Psoas muscle (tissue), 8 donors: ENCODE results near the gene AMZ1. TPM values are rescaled to one million over a fixed set of nuclear protein-coding genes. Genes with fewer than 3 reads are reported as not detected.

Experiments used
- ATAC-seq, 4 donors: fragments of 200-7000 bp; cut with Tn5 transposase; one replicate each; pipeline ENCODE4 v1.9.1; 2020; ENCODE audit warnings: moderate library complexity in 3 of 4, mild to moderate bottlenecking in 2 of 4
- DNase-seq, 2 donors: peaks; one replicate each; pipeline ENCODE4 v3.0.0-alpha.2; 2020
- H3K27ac ChIP-seq: fragments of 200-600 bp; one replicate; pipeline ENCODE4 v1.8.0; 2022
- H3K27me3 ChIP-seq, 3 donors: fragments of 200-600 bp in 1 of 3; one replicate each; pipeline versions ENCODE4 v1.6.1 to v1.8.0; 2013 to 2022; ENCODE audit warnings: low read length in 2 of 3, mild to moderate bottlenecking in 2 of 3, moderate library complexity in 1 of 3; ENCODE audit not compliant: insufficient read depth in 3 of 3
- H3K36me3 ChIP-seq, 2 donors: fragments of 200-600 bp in 1 of 2; one replicate each; pipeline versions ENCODE4 v1.6.1 to v1.8.0; 2013 to 2022; ENCODE audit warnings: low read depth in 1 of 2, mild to moderate bottlenecking in 1 of 2, moderate library complexity in 1 of 2; ENCODE audit not compliant: insufficient read depth in 1 of 2
- H3K4me1 ChIP-seq: fragments of 200-600 bp; one replicate; pipeline ENCODE4 v1.8.0; 2022
- H3K4me3 ChIP-seq: fragments of 200-600 bp; one replicate; pipeline ENCODE4 v1.8.0; 2022; ENCODE audit warnings: mild to moderate bottlenecking
- H3K9me3 ChIP-seq: fragments of 200-600 bp; one replicate; pipeline ENCODE4 v1.8.0; 2022
- CTCF ChIP-seq: fragments of 200-600 bp; IDR thresholded peaks from one replicate; pipeline ENCODE4 v1.8.0; 2022; ENCODE audit warnings: antibody characterized with exemption
- WGBS, 3 donors: extraction: QIAGEN DNeasy Blood & Tissue Kit; methylation state at CpG; one replicate each; pipeline versions ENCODE4 v1.1.6 to v1.1.7; 2013; 5-methylcytosine and 5-hydroxymethylcytosine counted together
- intact Hi-C, 2 donors: fragments of 100-400 bp; cut with DNase I; formaldehyde crosslinking; loops; one replicate each; pipeline versions ENCODE4 v1.11.0 to v1.14.2; 2022
- polyA plus RNA-seq, 3 donors: library from polyadenylated mRNA; stranded (reverse); fragments of 200-250 nt; gene quantifications; one replicate each; pipeline ENCODE4 v1.2.3, GENCODE V29; 2013
- total RNA-seq, 4 donors: library from RNA; stranded (reverse); fragmentation: NEBNext Ultra II Directional in 2 of 4; extraction: Animal tissue kit (Norgen Biotek cat#: 25700) in 2 of 4; gene quantifications; one replicate each; pipeline versions ENCODE4 v1.2.1 to v1.2.4, GENCODE V29; 2021 to 2023
- donor health status: healthy with polysubstance abuse.
- donor health status: DM: no; HTN: no; CAD: no; lungs with moderate emphysema.
- donor health status: Bipolar disorder and iron deficiency.
- donor health status: healthy.
- donor health status: DM: yes; HTN: yes; CAD: no.
- donor health status: DM: no; HTN: no; CAD: no.
- donor health status: DM: no; HTN: no; CAD: no.
- donor health status: DM: yes; HTN: yes; CAD: no.

AMZ1 gene
- total and polyA plus RNA-seq, 7 donors, result 0.03 TPM; not detected in 6

- WGBS, 3 donors, result 38 to 59% (median 48%) methylated on average over 12 of the region's 12 CpGs
- TF ChIP-seq CTCF, result no peak
- H3K36me3 ChIP-seq, result no peaks in the 10 kb centered on the region
- peaks cover 0 to 18% (median 2%) of the 10 kb centered on the region in 3 donors for H3K27me3 ChIP-seq
- H3K27ac ChIP-seq, result no peak overlapping the region
- ATAC-seq, result peak; percentile 34 to 84 (median 72)
- intact Hi-C loops, result no loop called here
- H3K4me1 ChIP-seq, result no peaks in the 10 kb centered on the region
- DNase-seq, result peak; percentile 74 to 86
- no peak overlapping the region for H3K4me3 ChIP-seq
- H3K9me3 ChIP-seq, result no peaks in the 10 kb centered on the region
These were observed 14.0 kb downstream of the AMZ1 start for GRCh38 chr7:2701832-2702593.

- intact Hi-C loops, result no loop called here
- DNase-seq, result no peak
- ATAC-seq, result no peak
- 87 to 92% (median 88%) methylated on average over 21 to 22 of the region's 22 CpGs for WGBS, 3 donors
- H3K4me3 ChIP-seq, result no peak overlapping the region
- H3K36me3 ChIP-seq, result no peaks in the 10 kb centered on the region
- peaks cover 0 to 15% (median 2%) of the 10 kb centered on the region in 3 donors for H3K27me3 ChIP-seq
- no peaks in the 10 kb centered on the region for H3K4me1 ChIP-seq
- H3K9me3 ChIP-seq, result no peaks in the 10 kb centered on the region
- no peak for TF ChIP-seq CTCF
- H3K27ac ChIP-seq, result no peak overlapping the region
These were observed 14.6 kb downstream of the AMZ1 start for GRCh38 chr7:2702594-2702957.

DNA sequence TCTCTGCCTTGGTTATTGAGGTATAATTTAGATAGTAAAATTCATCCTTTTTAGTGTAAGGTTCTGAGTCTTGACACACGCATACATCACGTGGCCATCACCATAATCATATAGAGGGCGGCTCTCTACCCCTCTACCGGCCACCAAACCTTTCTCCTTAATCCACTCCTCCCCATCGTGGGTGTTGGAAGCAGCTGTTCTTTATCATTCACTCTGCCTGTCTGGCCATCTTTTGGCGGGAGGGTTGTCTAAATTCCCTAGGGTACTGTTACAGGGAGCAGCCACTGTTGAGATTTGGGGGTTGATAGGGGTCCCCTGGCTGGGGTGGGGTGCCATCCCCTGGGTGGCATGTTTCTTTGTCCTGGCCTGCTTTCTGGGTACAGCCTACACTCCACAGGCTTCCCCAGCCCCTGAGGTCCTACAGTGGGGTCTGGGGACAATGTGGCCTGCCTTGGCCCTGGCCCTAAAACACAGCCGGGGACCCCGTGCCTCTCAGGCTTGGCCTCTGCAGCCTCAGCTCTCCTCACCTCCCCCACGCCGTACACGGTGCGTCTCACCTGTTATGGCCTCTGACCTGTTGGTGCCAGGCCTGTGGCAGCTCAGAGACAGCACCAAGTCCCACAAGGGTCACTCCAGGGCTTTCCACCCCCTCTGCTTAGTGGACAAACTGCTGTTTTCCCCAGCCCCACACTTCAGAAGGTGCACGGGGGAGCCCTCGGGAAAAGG is 17.5 kb downstream of the AMZ1 start:
- ATAC-seq (no peak), DNase-seq (no peak)
- Histone ChIP-seq H3K9me3 (no peaks in the 10 kb centered on the region), H3K4me1 (no peaks in the 10 kb centered on the region), H3K4me3 (no peak overlapping the region), H3K27me3 (peaks cover 0 to 5% (median 0%) of the 10 kb centered on the region in 3 donors), H3K27ac (no peak overlapping the region), H3K36me3 (no peaks in the 10 kb centered on the region)
- 79 to 80% (median 80%) methylated on average over 14 of the region's 14 CpGs for WGBS, 3 donors
- TF ChIP-seq CTCF, result no peak
- intact Hi-C loops, result no loop called here

DNA sequence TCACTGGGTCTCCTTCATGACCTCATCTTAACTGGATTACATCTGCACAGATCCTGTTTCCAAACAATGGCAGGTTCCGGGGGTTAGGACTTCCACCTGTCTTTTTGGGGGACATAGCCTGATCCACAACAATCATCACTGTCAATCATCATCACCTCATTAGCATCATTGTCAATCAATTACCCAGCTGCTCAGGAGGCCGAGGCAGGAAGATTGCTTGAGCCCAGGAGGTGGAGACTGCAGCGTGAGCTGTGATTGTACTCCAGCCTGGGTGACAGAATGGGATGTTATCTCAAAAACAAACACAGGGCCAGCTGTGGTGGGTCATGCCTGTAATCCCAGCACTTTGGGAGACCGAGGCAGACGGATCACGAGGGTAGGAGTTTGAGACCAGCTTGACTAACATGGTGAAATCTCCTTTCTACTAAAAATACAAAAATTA is 18.7 kb downstream of the AMZ1 start:
- DNase-seq, result no peak
- intact Hi-C loops, result no loop called here
- ATAC-seq, result no peak
- Histone ChIP-seq H3K36me3 (no peaks in the 10 kb centered on the region), H3K4me1 (no peaks in the 10 kb centered on the region), H3K27me3 (peaks cover 0 to 3% (median 0%) of the 10 kb centered on the region in 3 donors), H3K27ac (no peak overlapping the region), H3K9me3 (no peaks in the 10 kb centered on the region), H3K4me3 (no peak overlapping the region)
- no peak for TF ChIP-seq CTCF
- WGBS, 3 donors, result 62 to 68% (median 68%) methylated on average over 6 of the region's 6 CpGs
